Head of caudate nucleus (tissue), 42 donors: ENCODE results near the gene ZFPM1.
"Not testable (repeated sequence)": the region's sequence is repeated elsewhere in the genome, so short reads cannot be mapped to it uniquely, and the experiment has no call there.

Experiments
- DNase-seq, 42 donors: peaks; one replicate each; pipeline versions ENCODE4 v3.0.0 to v3.0.0-alpha.2; 2020 to 2021; ENCODE audit warnings: mixed read lengths in 7 of 42
- intact Hi-C: fragments of 100-400 bp; cut with DNase I; formaldehyde crosslinking; loops from one replicate; pipeline ENCODE4 v1.15.0; 2022

Gene ZFPM1

DNA sequence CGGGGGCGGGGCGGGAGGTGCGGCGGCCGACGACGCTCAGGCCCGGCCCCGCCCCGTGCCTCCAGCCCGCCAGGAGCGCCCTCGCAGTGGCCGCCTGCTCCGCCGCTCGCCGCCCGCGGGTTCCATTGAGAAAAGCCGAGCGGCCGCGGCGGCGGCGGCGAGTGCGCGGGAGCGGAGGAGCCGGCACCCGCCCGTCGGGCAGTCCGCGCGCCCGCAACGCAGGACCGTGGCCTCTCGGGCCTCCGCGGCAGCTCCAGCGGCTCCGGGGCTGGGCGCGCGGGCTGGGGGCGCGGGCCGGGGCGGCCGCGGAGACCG lies at the start of gene ZFPM1:
Gene ZFPM1 (plus strand): TSS at position 64 of the 315 bp plus-strand sequence. CDS start 359 bp downstream, outside the sequence.
- intact Hi-C loops, result no loop called here
- no peak for DNase-seq

DNA sequence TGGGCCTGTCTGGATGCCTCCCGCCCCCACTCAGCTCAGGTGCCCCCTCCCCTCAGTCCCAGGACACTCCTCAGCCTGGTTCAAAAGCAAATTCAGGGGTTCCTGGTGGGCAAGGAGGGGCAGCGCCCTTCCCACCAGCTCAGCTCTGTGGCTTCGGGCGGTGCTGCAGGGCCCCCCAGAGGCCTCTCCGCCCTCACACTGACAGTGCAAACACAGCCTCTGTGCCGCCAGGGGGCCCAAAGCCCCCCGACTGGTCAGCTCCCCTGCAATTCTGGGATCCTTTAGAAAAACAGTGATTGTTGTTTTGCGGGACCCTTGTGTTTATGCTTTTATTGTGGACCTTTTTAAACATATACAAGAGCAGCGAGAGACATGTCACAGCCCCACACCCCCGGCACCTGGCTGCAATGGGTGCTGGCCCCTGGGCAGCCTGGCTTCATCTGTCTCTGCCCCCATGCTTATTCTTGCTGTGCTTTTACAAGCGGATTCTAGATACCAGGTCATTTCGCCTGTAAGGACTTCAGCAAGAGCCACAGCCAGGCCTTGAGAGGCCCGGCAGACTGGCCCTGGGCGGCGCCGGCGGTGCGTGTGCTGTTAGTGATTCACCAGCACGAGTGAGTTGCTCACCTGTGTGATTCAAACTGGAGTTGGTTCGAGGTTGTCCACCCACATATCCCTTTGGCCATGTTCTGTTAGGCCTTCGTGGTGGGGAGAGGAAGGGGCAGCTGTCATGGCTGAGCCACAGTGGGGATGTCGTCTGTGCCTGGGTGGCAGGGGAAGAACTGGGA lies 49.1 kb upstream of the ZFPM1 start:
- intact Hi-C loops, result no loop called here
- DNase-seq, result no peak

DNA sequence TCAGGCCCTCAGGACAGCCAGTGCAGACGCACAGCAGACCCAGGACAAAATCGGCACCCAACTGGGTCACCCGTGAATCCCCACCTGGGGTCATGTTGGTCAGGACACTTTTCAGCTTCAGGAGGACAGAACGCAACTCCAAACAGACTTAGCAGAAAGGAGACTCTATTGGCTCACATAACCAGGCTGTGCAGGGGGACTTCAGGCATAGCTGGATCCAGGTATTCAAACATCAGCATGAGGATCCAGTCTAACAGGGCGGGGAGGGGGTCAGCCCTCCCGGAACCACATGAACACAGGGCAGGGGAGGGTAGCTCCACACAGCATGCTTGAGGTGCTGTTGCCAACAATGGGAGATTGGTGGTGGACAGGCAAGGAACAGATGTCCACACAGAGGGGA lies 48.3 kb upstream of the ZFPM1 start:
- no peak for DNase-seq
- intact Hi-C loops, result no loop called here

GRCh38 chr16:88405216-88406060 lies 47.6 kb upstream of the ZFPM1 start:
- intact Hi-C loops, result no loop called here
- peak in 9 of 42 donors; percentile 28 to 66 (median 43) for DNase-seq

DNA sequence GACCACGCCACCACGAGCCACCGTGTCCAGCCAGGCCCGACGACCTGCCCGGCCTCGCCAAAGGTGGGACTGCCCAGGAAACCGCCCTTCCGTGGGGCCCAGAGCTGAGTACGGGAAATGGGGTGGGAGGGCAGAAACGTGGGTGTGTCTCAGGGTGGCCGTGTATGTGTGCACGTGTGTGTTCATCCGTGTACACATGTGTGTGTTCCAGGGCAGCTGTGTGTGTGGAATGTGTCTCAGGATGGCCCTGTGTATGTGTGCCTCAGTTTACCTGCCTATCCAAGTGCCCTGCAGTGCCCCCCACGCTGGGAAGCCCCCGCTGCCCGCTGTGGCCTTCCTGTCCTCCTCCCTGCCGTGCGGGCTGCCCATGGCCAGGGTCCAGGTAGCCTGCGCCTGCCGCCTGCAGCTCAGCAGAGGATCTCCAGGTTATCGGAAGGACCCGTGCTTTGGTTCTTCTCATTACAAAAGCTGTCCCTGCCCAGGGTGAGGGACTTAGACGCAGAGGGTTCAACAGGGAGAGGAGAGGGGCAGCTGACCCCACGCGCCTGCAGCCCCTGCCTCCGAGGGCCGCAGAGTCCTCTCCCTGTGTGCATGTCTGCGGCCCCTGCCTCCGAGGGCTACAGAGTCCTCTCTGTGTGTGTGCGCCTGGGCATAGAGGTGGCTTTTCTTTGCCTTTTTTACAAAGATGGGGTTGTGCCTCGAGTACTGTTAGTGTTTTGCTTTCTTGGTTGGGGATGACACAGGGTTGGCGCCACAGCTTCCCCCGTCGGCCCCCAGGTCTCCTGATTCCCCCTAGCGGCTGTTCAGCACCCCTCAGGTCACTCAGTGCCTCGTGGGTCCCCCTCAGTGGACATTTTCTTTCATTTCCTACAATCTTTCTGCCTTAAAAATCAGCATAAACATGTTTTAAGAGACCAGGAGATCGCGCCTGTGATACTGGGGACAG lies 46.7 kb upstream of the ZFPM1 start:
- peak in 2 of 42 donors; percentile 23 to 27 for DNase-seq
- intact Hi-C loops, result no loop called here

- DNase-seq, result no peak
- intact Hi-C loops, result no loop called here
These were observed 46.0 kb upstream of the ZFPM1 start for GRCh38 chr16:88407042-88407420.

- no peak for DNase-seq
- intact Hi-C loops, result no loop called here
These were observed 45.3 kb upstream of the ZFPM1 start for GRCh38 chr16:88407807-88408206.

- DNase-seq, result no peak
- intact Hi-C loops, result no loop called here
These were observed 44.4 kb upstream of the ZFPM1 start for GRCh38 chr16:88408561-88409142.

DNA sequence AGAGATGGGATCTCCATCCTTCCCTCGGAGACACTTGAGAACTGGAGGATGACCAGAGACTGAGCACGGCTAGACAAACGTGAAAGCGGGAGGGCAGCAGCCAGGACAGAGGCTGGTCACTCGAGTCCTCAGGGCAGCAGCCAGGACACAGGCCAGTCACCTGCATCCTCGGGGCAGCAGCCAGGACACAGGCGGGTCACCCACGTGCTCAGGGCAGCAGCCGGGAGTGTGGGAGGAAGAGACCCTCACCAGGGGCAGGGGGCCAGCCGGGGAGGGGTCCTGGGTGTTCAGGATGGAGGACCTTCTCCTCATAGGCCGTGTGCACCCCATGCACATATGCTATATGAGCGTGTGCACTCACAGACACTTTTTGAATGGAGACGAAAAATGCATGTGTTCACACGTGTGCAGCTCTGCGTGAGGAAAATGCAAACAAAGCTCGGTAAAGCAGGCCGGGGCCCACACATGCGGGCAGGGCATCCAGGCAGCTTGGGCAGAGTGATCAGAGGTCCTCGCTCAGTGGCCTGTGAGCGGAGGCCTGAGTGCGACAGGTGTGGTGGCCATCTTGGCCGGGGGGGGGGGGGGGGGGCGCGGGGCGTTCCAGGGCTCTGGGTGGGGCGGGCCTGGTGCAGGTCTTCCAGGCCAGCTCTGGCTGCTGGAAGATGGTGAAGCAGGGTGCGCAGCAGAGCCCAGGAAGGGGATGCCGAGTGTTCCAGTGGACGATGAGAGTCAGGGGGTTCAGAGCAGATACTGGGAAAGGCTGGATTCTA lies 43.6 kb upstream of the ZFPM1 start:
- DNase-seq, result no peak
- intact Hi-C loops, result no loop called here

DNA sequence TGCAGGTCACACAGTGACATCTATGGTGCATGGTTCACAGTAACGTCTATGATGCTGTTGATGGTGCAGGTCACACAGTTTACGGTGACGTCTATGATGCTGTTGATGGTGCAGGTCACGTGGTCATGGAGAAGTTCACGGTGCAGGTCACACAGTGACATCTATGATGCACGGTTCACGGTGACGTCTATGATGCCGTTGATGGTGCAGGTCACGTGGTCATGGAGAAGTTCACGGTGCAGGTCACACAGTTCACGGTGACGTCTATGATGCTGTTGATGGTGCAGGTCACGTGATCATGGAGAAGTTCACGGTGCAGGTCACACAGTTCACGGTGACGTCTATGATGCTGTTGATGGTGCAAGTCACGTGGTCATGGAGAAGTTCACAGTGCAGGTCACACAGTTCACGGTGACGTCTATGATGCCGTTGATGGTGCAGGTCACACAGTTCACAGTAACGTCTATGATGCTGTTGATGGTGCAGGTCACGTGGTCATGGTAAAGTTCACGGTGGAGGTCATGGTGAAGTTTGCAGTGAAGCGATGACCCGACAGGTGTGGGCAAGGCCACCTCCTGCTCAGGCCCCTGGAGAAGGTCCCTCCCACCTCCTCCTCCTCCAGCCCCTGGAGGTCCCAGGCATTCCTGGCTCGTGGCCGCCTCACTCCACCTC lies 42.6 kb upstream of the ZFPM1 start:
- DNase-seq, intact Hi-C loops: not testable (repeated sequence)

DNA sequence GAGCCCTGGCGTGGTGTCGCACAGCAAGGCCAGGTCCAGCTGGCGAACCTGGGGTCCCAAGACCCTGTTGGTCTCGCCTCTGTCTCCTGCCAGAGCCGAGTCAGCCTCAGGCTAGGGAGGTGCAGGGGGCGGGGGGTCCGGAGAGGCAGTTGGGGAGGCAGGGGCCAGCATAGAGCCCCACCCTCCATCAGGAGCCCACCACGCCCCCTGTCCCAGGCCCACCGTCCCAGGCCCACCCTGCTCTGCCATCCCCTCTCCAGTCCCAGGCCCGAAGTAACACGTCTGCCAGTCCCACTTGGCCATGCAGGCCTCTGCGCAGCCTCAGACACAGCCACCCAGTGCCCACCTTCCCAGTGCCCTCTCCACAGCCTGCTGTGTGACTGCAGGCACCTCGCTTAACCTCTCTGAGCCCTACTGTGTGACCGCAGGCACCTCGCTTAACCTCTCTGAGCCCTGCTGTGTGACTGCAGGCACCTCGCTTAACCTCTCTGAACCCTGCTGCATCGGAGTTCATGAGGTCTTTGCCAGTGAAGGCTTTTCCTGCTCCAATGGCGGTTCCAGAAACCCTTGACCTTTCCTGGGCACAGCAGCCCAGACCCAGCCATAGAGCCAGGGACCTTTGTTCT lies 41.0 kb upstream of the ZFPM1 start:
- DNase-seq, result no peak
- intact Hi-C loops, result no loop called here

- DNase-seq, result no peak
- intact Hi-C loops, result no loop called here
These were observed 40.3 kb upstream of the ZFPM1 start for GRCh38 chr16:88412766-88413165.

DNA sequence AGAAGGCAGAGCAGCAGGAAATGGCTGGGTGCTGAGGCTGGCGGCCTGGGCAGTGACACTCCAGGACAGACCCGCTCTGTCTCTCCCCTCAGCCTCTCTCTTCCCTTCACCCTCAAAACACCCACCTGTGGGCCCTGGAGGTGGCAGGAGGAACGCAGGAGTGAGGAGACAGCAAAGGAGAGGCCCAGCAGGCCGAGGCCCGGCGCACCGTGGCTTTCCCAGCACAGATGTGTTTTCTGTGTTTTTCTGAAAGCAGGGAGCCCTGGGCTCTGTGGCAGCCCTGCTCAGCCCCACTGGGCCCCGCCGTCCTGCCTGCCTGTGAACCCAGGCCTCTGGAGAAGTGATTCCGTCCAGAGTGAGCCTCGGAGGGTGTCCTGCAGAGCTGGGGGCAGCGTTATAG lies 39.8 kb upstream of the ZFPM1 start:
- intact Hi-C loops, result no loop called here
- DNase-seq, result no peak

DNA sequence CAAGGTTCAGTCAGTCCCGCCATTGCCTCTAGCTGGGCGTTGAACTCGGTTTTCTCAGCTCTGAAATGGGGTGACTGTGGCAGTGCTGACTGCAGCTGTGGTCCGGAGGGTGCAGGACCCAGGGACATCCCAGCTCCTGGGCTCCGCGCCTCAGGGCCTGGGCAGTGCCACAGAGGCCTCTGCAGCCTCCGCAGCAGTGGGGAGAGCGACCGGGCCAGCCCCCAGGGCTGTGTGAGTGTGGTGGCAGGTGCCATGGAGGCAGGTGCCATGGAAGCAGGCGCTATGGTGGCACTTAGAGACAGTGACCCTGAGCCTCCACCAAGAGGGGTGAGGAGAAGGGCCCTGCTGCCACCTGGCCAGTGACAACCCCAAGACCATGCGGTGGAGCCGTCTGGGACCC lies 39.4 kb upstream of the ZFPM1 start:
- intact Hi-C loops, result no loop called here
- DNase-seq, result no peak

DNA sequence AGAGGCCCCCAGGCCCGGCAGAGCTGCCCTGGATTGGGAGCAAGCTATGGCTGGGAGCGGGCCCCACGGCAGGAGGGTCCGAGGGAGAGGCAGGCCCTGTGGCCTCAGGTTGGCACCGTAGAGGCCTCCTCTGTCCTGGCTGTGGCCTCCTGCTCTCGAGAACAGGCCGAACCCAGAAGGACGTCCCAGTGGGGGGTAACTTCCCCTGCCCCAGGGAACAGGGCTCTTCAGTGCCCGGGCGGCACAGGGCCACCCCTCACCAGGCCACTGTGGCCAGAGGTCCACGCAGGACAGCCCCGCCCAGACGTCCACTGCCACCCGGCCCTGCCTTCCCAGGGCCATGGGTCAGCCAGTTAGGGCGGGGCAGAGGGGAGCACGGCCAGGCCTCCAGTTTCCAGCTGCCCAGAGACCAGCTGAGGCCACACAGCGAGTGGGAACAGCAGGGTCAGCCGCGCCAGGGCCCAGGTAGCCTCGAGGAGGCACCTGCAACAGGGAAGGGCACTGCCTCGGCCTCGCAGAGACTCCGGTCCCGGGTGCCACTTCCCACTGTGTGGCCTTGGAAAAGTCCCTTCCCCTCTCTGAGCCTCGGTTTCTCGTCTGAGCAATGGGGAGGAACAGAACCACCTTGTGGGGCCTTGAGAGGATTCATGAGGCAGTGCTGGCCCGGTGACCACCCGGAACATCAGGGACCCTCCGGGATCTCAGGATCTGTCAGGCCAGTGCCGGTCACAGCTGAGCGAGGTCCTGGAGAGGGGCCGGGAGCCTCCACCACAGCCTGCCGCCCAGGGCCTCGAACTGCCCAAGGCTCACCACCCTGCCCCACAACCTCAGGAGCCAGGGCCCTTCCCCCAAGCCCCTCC lies 38.3 kb upstream of the ZFPM1 start:
- DNase-seq, result no peak

DNA sequence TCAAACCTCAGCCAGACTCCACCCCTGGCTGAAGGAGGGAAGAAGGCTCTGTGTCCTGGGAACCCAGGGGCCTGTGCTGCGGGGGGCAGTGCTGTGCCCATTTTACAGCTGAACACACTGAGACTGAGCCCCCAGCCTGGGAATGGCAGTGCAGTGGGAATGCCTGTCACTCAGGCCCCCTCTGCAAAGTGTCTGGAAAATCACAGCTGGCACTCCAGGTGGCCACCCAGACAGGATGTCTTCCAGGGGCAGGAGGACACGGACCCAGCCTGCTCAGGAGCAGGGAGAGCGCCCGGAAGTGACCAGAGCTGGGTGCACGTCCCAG lies 37.7 kb upstream of the ZFPM1 start:
- intact Hi-C loops, result no loop called here
- no peak for DNase-seq

More for the DNA sequence above, 38.3 kb upstream of the ZFPM1 start:
- intact Hi-C loops, result no loop called here
